Naive thymus-derived CD4-positive, alpha-beta T cell (primary cell): Measurements from ENCODE around the gene COL7A1. TPM values are rescaled to one million over a fixed set of nuclear protein-coding genes. Genes with fewer than 3 reads are reported as not detected.

Experiments used
- ATAC-seq: fragments of 150-1000 bp; cut with Tn5 transposase; 2 replicates; pipeline ENCODE4 v1.10.0; 2021; ENCODE audit warnings: mild to moderate bottlenecking, moderate library complexity
- CTCF ChIA-PET: fragments of 350-600 bp; sonication (Branson Sonifier 250); formaldehyde crosslinking; loops from one replicate; lab custom pipeline; 2021; ENCODE audit warnings: antibody characterized with exemption; lab: Charles Lee
- POLR2A ChIA-PET: fragments of 350-600 bp; sonication (Branson Sonifier 250); formaldehyde crosslinking; loops from one replicate; lab custom pipeline; 2021; ENCODE audit warnings: antibody characterized with exemption, inconsistent platforms; lab: Charles Lee
- DNase-seq, 9 donors: peaks; one replicate each; pipeline versions ENCODE4 v3.0.0 to v3.0.0-alpha.2; 2020 to 2022; ENCODE audit warnings: mixed read lengths in 1 of 9
- H3K27ac ChIP-seq: one replicate; pipeline ENCODE4 v1.7.0; 2013; ENCODE audit warnings: mild to moderate bottlenecking, low read depth, low read length, moderate library complexity
- H3K27me3 ChIP-seq, 2 donors: one replicate each; pipeline ENCODE4 v1.7.0; 2013; ENCODE audit warnings: low read length in 2 of 2, mild to moderate bottlenecking in 2 of 2, moderate library complexity in 2 of 2; ENCODE audit not compliant: control insufficient read depth in 2 of 2, insufficient read depth in 2 of 2
- H3K36me3 ChIP-seq, 3 experiments: 1 replicate in 2 of 3; 2 replicates in 1 of 3; pipeline ENCODE4 v1.7.0; 2013; ENCODE audit warnings: low read length in 3 of 3, mild to moderate bottlenecking in 3 of 3, moderate library complexity in 1 of 3; ENCODE audit not compliant: insufficient read depth in 3 of 3, control insufficient read depth in 2 of 3
- H3K4me1 ChIP-seq, 2 donors: one replicate each; pipeline ENCODE4 v1.7.0; 2013; ENCODE audit warnings: low read length in 2 of 2, mild to moderate bottlenecking in 2 of 2, moderate library complexity in 1 of 2; ENCODE audit not compliant: control insufficient read depth in 2 of 2, insufficient read depth in 2 of 2
- H3K4me3 ChIP-seq: 2 replicates; pipeline ENCODE4 v1.7.0; 2013; ENCODE audit warnings: mild to moderate bottlenecking, low read length
- H3K9me3 ChIP-seq, 3 experiments: 1 replicate in 2 of 3; 2 replicates in 1 of 3; pipeline ENCODE4 v1.7.0; 2013; ENCODE audit warnings: low read length in 3 of 3; ENCODE audit not compliant: control insufficient read depth in 2 of 3
- H3K27ac Mint-ChIP-seq, 9 donors: one replicate each; pipeline ENCODE4 v1.8.0; 2020 to 2022; ENCODE audit warnings: mixed read lengths in 9 of 9, mild to moderate bottlenecking in 8 of 9, moderate library complexity in 5 of 9, inconsistent platforms in 2 of 9
- H3K27me3 Mint-ChIP-seq, 5 donors: one replicate each; pipeline ENCODE4 v1.8.0; 2021 to 2022; ENCODE audit warnings: mixed read lengths in 5 of 5, mild to moderate bottlenecking in 1 of 5
- H3K36me3 Mint-ChIP-seq, 5 donors: one replicate each; pipeline ENCODE4 v1.8.0; 2020 to 2022; ENCODE audit warnings: mixed read lengths in 5 of 5, mild to moderate bottlenecking in 3 of 5, inconsistent platforms in 1 of 5
- H3K4me1 Mint-ChIP-seq, 7 donors: one replicate each; pipeline ENCODE4 v1.8.0; 2020 to 2022; ENCODE audit warnings: mixed read lengths in 7 of 7, mild to moderate bottlenecking in 3 of 7, inconsistent platforms in 1 of 7
- H3K4me3 Mint-ChIP-seq, 10 donors: one replicate each; pipeline ENCODE4 v1.8.0; 2020 to 2022; ENCODE audit warnings: mild to moderate bottlenecking in 10 of 10, mixed read lengths in 10 of 10, moderate library complexity in 6 of 10, inconsistent platforms in 2 of 10
- H3K9me3 Mint-ChIP-seq, 11 donors: one replicate each; pipeline ENCODE4 v1.8.0; 2020 to 2022; ENCODE audit warnings: mixed read lengths in 11 of 11, mild to moderate bottlenecking in 4 of 11, inconsistent platforms in 1 of 11, moderate library complexity in 1 of 11
- intact Hi-C, 2 donors: fragments of 100-400 bp; cut with micrococcal nuclease; formaldehyde crosslinking; loops; one replicate each; pipeline ENCODE4 v1.15.1; 2023
- microRNA-seq: library from miRNA; unstranded; fragments of <30 nt; microRNA quantifications from one replicate; pipeline ENCODE4 v1.2.0, GENCODE V29; 2022; ENCODE audit warnings: borderline microRNAs expressed
- polyA plus RNA-seq, 2 donors: library from polyadenylated mRNA; unstranded; fragments of 300-500 nt; fragmentation: Illumina TruSeq; gene quantifications; one replicate each; pipeline ENCODE4 v1.2.3, GENCODE V29; 2021
- total RNA-seq, 6 experiments: library from RNA in 5 of 6; stranded (reverse) in 5 of 6; gene quantifications; 1 replicate in 5 of 6; 2 replicates in 1 of 6; pipeline ENCODE4 v1.2.3 and lab custom pipeline; 2021 to 2026

COL7A1 gene
- total and polyA plus RNA-seq, 7 experiments from 2014 or later = 0.71 to 3.4 (median 1.2) TPM; not detected in 2

DNA sequence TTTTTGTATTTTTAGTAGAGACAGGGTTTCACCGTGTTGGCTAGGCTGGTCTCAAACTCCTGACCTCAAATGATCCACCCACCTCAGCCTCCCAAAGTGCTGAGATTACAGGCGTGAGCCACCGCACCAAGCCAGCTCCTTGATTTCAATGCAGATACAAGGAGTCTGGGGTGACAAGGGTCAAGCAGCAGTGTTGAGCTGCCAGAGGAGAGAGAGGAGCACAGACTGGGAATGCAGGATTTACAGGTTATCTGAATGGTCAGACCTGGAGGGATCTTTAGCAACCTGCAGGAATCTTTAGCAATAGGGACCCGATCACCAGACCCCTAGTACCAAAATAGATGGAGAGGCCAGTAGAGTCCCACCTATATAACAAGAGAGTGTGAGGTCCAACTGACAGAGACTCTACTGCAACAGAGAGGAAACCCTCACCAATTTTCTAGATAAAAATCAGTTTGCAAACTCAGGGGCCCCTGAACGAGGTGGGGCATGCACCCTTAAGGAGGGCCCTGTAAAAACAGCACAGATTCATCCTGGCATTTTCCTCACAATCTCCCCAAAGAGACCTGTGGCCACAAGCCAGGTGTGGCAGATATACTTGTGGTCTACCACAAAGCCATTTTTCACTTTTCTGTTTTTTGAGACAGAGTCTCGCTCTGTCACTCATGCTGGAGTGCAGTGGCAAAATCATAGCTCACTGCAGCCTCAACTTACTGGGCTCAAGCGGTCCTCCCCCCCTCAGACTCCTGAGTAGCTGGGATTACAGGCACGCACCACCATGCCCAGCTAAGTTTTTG is 80.5 kb downstream of the COL7A1 start:
- H3K36me3 ChIP-seq = no peaks in the 10 kb centered on the region
- peaks cover 35 to 61% of the 10 kb centered on the region in 2 donors for H3K4me1 ChIP-seq
- H3K27ac ChIP-seq = no peak overlapping the region
- no peaks in the 10 kb centered on the region for H3K27me3 ChIP-seq
- DNase-seq (peak in 6 of 9 donors; percentile 48 to 67 (median 54)), ATAC-seq (peak; percentile 66)
- H3K9me3 ChIP-seq = no peaks in the 10 kb centered on the region
- Mint-ChIP-seq H3K36me3 (peaks cover 0 to 23% (median 0%) of the 10 kb centered on the region in 5 donors), H3K4me1 (peaks cover 48 to 85% (median 75%) of the 10 kb centered on the region in 7 donors), H3K9me3 (peaks cover 0 to 2% (median 0%) of the 10 kb centered on the region in 11 donors), H3K4me3 (peak overlapping the region; percentile 62 to 82 (median 72)), H3K27me3 (no peaks in the 10 kb centered on the region), H3K27ac (peak overlapping the region; percentile 55 to 91 (median 78))
- intact Hi-C loops = loop anchor here in 1 of 2 donors (2.0 kb wide), 2 partner anchors 34 to 42 kb away; partner anchors contain the start of gene PFKFB4
- H3K4me3 ChIP-seq = peak overlapping the region; percentile 25
- CTCF ChIA-PET = interaction anchor here (1.0 to 1.9 kb wide), 5 partner anchors 8 to 114 kb away, joined by 3 to 8 read pairs (median 4); no protein-coding TSS in a partner anchor
- POLR2A ChIA-PET = interaction anchor here (0.7 to 2.7 kb wide), 11 partner anchors 8 to 492 kb away, joined by 3 to 15 read pairs (median 5); partner anchors contain the start of genes ATRIP, CCDC51, SHISA5 and TMA7

Small RNAs within 50 kb of the gene (microRNA-seq; reads per million reads assigned to microRNA genes)
- gene MIR4793 (not detected), gene MIR6823 (not detected), gene MIR711 (not detected)

Other genes starting within 250 kb of the COL7A1 start
- not detected for gene FBXW12, start 223.1 kb downstream of the COL7A1 start, total RNA-seq
- gene FBXW12, start 223.1 kb downstream of the COL7A1 start, polyA plus RNA-seq = not detected
- gene PLXNB1, start 165.2 kb downstream of the COL7A1 start, total RNA-seq = 1 to 10 TPM in 4 of 5 experiments, under 1 TPM in 1; 0.79 to 3.3 (median 2.7) TPM
- not detected for gene PLXNB1, start 165.2 kb downstream of the COL7A1 start, polyA plus RNA-seq
- 10 to 100 TPM in 1 of 5 experiments, 1 to 10 TPM in 4; 3.6 to 16.5 (median 5.0) TPM for gene CCDC51, start 155.2 kb downstream of the COL7A1 start, total RNA-seq
- 10 to 100 TPM; 10.2 to 14.3 TPM for gene CCDC51, start 155.2 kb downstream of the COL7A1 start, polyA plus RNA-seq
- gene TMA7, start 155.1 kb downstream of the COL7A1 start, total RNA-seq = 100 to 1,000 TPM; 193 to 278 (median 236) TPM
- 100 to 1,000 TPM; 512 to 752 TPM for gene TMA7, start 155.1 kb downstream of the COL7A1 start, polyA plus RNA-seq
- 10 to 100 TPM in 3 of 5 experiments, 1 to 10 TPM in 2; 7.9 to 14.2 (median 12.5) TPM for gene ATRIP, start 148.6 kb downstream of the COL7A1 start, total RNA-seq
- gene ATRIP, start 148.6 kb downstream of the COL7A1 start, polyA plus RNA-seq = 10 to 100 TPM; 10.7 to 16.2 TPM
- gene SHISA5, start 91.2 kb downstream of the COL7A1 start, total RNA-seq = 100 to 1,000 TPM; 147 to 236 (median 182) TPM
- gene SHISA5, start 91.2 kb downstream of the COL7A1 start, polyA plus RNA-seq = 100 to 1,000 TPM; 348 to 383 TPM
- gene PFKFB4, start 38.5 kb downstream of the COL7A1 start, total RNA-seq = 10 to 100 TPM in 2 of 5 experiments, 1 to 10 TPM in 3; 3.0 to 64.2 (median 3.7) TPM
- 1 to 10 TPM; 2.6 to 3.4 TPM for gene PFKFB4, start 38.5 kb downstream of the COL7A1 start, polyA plus RNA-seq
- under 1 TPM in 1 of 5 experiments, not detected in 4; 0.51 TPM for gene UCN2, start 31.5 kb downstream of the COL7A1 start, total RNA-seq
- gene UCN2, start 31.5 kb downstream of the COL7A1 start, polyA plus RNA-seq = not detected
- 100 to 1,000 TPM in 2 of 5 experiments, 10 to 100 TPM in 3; 77.3 to 156 (median 91.7) TPM for gene UQCRC1, start 14.3 kb upstream of the COL7A1 start, total RNA-seq
- 100 to 1,000 TPM; 151 to 164 TPM for gene UQCRC1, start 14.3 kb upstream of the COL7A1 start, polyA plus RNA-seq
- not detected for gene TMEM89, start 26.4 kb upstream of the COL7A1 start, total RNA-seq
- gene TMEM89, start 26.4 kb upstream of the COL7A1 start, polyA plus RNA-seq = not detected
- gene SLC26A6, start 40.1 kb upstream of the COL7A1 start, total RNA-seq = 10 to 100 TPM; 15.1 to 37.6 (median 31.2) TPM
- 1 to 10 TPM; 3.5 to 3.7 TPM for gene SLC26A6, start 40.1 kb upstream of the COL7A1 start, polyA plus RNA-seq
- 1 to 10 TPM; 2.9 to 8.7 (median 4.2) TPM for gene CELSR3, start 67.6 kb upstream of the COL7A1 start, total RNA-seq
- gene CELSR3, start 67.6 kb upstream of the COL7A1 start, polyA plus RNA-seq = under 1 TPM; 0.17 to 0.69 TPM
- 10 to 100 TPM; 13.7 to 42.1 (median 20.3) TPM for gene NCKIPSD, start 90.6 kb upstream of the COL7A1 start, total RNA-seq
- 10 to 100 TPM in 1 of 2 donors, 1 to 10 TPM in 1; 8.6 to 21.9 TPM for gene NCKIPSD, start 90.6 kb upstream of the COL7A1 start, polyA plus RNA-seq
- gene IP6K2, start 121.9 kb upstream of the COL7A1 start, total RNA-seq = 10 to 100 TPM; 72.0 to 94.3 (median 85.9) TPM
- 10 to 100 TPM; 43.0 to 50.0 TPM for gene IP6K2, start 121.9 kb upstream of the COL7A1 start, polyA plus RNA-seq